DMS 273 (cell line): ENCODE data around the gene KHDRBS1.
"Not testable (repeated sequence)": the region's sequence is repeated elsewhere in the genome, so short reads cannot be mapped to it uniquely, and the experiment has no call there.

Source experiments
- DNase-seq: peaks from one replicate; lab custom pipeline; 2025; ENCODE audit not compliant: unreplicated experiment; lab: John Stamatoyannopoulos, UW

Gene KHDRBS1

GRCh38 chr1:32013386-32014198 lies at the start of gene KHDRBS1:
Gene KHDRBS1 (plus strand): TSS chr1:32013868. CDS start chr1:32013996, 128 bp downstream.
- peak; percentile 99 for DNase-seq

DNA sequence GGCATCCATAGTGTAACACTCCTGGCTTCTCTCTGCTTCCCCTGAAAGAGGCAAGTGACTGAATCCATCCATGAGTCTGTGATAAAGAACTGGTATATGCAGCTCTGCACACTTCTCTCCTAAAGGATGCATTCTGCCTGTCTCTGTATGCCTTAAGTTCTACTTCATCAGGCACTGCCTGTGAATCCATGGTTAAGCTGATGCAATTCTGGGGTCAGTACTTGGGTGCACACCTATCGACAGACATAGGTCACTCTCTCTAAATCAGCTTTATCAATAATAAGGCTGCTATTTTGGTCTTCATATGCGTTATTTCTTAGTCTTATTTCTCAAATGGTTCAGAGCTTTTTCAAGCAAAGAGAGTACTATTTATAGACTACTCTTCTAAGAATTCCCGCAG lies 42.8 kb upstream of the KHDRBS1 start:
- no peak for DNase-seq

GRCh38 chr1:31976401-31976800 lies 37.3 kb upstream of the KHDRBS1 start:
- no peak for DNase-seq

DNA sequence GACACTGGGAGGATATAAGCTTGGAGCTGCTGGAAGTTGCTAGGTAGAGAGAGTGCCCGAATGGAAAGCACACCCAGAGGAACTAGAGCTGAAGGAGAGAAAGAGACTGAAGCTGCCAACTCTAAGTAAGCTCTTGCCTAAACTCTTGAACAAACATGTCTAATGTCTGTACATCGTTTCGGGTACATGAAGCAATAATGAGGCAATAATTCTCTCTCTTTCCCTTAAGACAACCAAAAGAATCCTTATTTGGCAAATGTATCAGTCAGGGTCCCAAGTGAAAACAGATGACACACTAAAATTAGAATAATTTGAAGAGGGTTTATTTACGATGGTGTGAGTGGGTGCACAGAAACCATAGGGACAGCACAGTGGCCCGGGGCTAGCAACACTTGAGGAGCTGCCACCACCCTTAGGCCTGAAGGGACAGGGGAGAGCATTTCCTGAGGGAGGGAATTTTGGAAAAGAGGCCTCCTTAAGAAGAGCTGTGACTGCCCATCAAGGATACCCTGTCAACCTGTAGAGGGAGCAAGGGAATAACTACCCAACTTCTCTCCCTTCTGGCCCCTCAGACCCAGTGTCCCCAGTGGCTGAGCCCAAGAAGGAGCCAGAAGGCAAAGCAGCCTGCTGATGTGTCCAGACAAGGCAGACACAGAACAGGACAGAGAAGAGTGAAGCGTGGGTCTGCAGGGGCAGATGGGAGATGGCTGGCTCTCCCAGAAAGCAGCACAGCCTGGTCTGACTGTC lies 36.1 kb upstream of the KHDRBS1 start:
- DNase-seq = peak; percentile 87

- no peak for DNase-seq
Observed at GRCh38 chr1:31978843-31979400, 34.7 kb upstream of the KHDRBS1 start.

DNA sequence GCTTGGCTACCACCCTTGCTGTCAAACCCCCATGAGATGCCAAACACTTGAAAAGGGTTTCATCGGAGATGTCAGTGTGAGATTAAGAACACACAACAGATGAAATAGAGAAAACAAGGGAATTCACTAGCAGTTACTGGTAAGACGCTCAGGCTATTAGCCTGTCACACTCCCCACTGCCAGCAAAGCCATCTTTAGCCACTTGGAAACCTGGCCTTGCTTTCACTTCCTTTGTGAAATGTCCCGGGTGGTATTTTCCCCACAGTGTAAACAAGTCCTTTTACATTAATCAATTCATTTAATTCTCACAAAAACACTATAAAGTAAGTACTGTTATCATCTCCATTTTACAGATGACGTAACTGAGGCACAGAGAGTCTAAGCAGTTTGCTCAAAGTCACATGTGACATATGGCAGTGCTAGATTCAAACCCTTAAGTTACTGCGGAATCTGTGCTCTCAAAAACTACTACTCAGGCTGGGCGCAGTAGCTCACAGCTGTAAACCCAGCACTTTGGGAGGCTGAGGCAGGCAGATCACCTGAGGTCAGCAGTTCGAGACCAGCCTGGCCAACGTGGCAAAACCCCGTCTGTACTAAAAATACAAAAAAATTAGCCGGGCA lies 32.7 kb upstream of the KHDRBS1 start:
- no peak for DNase-seq

DNA sequence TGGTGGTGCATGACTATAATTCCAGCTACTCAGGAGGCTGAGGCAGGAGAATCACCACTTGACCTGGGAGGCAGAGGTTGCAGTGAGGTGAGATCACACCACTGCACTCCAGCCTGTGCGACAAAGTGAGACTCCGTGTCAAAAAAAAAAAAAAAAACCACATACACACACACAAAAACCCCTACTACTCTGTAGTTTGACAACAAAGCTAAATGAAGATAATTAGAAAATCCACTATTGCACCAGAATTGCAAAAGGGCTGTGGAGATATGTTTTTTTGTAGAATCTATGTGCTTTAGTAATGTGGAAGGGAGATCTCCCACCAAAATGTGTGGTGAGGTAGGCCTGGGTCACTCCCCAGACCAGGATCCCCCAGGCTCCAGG lies 32.2 kb upstream of the KHDRBS1 start:
- DNase-seq = no peak

DNA sequence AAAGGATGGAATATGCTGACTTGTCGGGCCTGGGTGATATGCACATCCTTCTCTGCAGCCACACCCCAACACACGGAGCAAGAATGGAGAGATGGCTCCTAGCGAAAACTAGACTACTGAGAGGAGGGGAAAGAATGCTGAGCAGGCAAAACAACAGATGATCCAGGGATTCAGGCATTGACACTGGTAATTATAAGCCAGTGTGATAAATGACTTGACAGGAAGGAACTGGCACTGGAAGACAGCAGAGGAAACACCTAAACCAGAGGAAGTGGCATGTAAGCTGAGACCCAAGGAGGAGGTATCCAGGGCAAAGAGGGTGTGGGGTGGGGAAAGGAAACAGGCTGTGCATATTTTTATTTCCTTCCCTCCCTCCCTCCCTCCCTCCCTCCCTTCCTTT lies 31.7 kb upstream of the KHDRBS1 start:
- peak; percentile 45 for DNase-seq

GRCh38 chr1:31984419-31985347 lies 29.0 kb upstream of the KHDRBS1 start:
- no peak for DNase-seq

GRCh38 chr1:31985430-31985829 lies 28.2 kb upstream of the KHDRBS1 start:
- peak; percentile 71 for DNase-seq

GRCh38 chr1:31987135-31987619 lies 26.5 kb upstream of the KHDRBS1 start:
- peak; percentile 77 for DNase-seq

DNA sequence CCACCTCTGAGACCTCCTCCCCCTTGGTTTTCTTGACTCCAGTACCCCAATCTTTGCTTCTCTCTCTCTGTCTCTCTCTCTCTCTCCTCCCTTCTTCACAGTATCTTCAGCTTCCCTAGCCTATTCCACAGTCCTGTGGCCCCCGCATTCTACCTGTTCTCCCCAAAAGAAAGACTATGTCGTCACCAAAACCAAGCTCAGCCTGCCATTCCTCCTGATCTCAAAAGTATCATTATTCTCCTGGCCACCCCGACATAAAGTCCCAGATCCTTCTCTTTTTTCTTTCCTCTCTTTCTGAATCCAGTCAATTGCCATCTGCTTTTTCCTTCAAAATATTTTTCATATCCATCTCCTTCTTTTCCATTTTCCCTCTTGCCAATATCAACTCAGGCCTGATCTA lies 23.7 kb upstream of the KHDRBS1 start:
- no peak for DNase-seq

- no peak for DNase-seq
Observed at GRCh38 chr1:31991182-31991581, 22.5 kb upstream of the KHDRBS1 start.

DNA sequence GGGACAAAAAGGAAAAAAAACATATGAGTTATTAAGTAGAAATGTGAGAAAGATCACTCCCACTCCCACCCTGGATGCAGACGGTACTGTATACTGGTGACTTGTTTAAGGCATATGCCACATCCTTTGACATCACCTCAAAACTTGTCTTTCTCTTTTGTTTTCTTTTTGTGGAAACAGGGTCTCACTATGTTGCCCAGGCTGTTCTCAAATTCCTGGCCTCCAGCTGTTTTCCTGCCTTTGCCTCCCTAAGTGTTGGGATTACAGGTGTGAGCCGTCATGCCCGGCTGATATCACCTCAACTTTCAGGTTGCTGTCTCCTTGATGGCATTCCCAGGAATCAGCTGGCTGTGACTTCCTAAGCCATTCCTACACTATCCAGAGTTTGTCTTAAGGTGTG lies 18.4 kb upstream of the KHDRBS1 start:
- DNase-seq = no peak

DNA sequence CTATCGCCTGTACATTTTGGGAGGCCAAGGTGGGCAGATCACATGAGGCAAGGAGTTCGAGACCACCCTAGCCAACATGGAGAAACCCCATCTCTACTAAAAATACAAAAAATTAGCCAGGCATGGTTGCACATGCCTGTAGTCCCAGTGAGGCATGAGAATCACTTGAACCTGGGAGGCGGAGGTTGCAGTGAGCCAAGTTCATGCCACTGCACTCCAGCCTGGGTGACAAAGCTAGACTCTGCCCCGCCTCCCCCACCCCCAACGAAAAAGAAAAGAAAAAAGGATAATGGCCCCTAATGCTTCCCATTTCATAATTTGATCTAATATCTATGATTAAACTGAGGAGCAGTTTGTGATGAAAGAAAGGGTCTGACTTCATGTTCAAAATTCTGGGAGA lies 17.5 kb upstream of the KHDRBS1 start:
- not testable (repeated sequence) for DNase-seq

DNA sequence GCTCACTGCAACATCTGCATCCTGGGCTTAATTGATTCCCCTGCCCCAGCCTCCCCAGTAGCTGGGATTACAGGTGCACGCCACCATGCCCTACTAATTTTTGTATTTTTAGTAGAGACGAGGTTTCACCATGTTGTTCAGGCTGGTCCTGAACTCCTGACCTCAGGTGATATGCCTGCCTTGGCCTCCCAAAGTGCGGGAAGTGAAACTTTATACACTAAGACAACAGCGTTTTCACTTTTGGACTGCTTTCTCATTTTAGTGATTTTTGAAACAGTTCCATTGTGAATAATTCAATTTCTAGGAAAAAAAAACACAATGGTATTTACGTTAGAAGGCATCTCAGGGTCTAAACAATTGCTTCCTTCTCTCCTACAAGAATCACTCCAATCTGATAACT lies 11.8 kb upstream of the KHDRBS1 start:
- no peak for DNase-seq

DNA sequence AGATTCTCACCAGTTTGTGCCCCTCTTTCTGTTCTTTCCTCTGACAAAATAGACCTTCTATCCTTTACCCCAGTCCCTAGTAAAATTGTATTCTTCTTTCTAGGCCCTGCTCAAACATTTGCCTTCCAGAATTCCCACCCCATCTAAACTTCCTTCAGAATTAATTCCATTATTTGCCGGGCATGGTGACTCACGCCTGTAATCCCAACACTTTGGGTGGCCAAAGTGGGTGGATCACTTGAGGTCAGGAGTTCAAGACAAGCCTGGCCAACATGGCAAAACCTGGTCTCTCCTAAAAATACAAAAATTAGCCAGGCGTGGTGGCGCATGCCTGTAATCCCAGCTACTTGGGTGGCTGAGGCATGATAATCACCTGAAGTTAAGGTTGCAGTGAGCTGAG lies 11.4 kb upstream of the KHDRBS1 start:
- not testable (repeated sequence) for DNase-seq

GRCh38 chr1:32005522-32005921 lies 8.1 kb upstream of the KHDRBS1 start:
- DNase-seq = no peak

DNA sequence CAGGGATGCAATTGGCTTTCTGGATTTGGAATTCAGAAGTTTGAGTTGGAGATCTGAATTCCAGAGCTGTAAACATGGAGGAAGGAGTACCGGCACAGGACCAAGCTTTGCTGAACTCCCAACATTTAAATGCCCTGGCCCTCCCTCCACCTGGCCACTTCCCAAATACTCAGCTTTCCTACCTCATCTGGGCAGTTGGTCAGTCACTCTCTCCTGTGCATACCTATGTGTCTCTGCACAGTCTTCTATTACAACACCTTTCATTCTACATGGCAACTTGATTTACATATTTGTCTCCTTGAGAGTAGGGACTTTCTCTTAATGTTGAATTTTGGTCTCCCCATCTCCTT lies 6.1 kb upstream of the KHDRBS1 start:
- no peak for DNase-seq

GRCh38 chr1:32010246-32010645 lies 3.4 kb upstream of the KHDRBS1 start:
- DNase-seq = no peak
